ENCODE data around the gene SCGB3A1.

The SCGB3A1 gene

GRCh38 chr5:180636016-180636402 is 44.7 kb upstream of the SCGB3A1 start:
- DNase-seq (ENCODE audit: low read depth), result no peak
- no peak for TF ChIP-seq CTCF (conservative IDR thresholded peaks at IDR 0.05; ENCODE audit: control insufficient read depth, insufficient read depth, low read depth, low read length)
- H3K4me3 ChIP-seq (ENCODE audit: control insufficient read depth, low read depth, low read length), result no peak overlapping the region

DNA sequence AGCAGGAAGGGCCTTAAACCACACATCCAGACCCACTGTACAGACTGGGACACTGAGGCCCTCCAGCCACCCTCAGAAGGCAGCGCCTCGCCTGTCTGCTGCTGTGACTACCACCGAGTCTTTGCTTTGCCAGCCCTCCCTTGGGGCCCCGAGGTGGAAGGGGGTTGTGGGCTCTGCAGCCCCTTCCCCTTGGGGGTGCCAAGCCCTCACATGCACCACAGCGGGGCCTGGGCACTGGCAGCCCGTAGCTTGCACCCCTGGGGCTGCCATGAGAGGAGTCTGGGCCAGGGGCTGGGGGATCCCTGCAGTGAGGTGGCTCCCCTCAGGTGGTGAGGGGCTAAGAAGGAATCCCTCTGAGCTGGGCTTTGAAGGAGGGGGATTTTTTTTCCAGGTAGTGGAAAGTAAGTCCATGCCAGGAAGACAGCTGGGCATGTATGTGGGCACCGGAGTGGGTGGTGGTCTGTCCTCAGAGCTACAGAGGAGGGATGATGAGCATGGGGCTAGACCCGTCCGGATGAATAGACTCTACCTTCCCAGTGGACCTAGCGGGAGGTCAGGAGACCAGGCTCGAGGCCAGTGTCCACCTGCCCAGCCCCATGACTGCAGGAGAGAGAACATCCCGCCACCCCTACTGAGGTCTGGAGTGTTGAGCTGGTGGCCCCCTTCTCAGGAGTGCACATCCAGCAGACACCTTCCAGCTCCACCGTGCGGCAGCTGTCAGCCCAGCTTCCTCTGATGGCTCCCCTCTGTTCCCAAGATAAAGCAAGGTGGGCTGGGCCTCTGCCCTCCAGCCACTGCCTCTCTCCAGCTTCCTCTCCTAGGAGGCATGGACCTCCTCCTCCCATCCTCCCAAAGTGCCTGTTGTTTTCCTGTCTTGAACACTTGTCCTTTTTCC is 42.2 kb upstream of the SCGB3A1 start:
- H3K4me3 ChIP-seq (ENCODE audit: control insufficient read depth, low read depth, low read length), result no peak overlapping the region
- no peak for TF ChIP-seq CTCF (conservative IDR thresholded peaks at IDR 0.05; ENCODE audit: control insufficient read depth, insufficient read depth, low read depth, low read length)
- DNase-seq (ENCODE audit: low read depth), result no peak

DNA sequence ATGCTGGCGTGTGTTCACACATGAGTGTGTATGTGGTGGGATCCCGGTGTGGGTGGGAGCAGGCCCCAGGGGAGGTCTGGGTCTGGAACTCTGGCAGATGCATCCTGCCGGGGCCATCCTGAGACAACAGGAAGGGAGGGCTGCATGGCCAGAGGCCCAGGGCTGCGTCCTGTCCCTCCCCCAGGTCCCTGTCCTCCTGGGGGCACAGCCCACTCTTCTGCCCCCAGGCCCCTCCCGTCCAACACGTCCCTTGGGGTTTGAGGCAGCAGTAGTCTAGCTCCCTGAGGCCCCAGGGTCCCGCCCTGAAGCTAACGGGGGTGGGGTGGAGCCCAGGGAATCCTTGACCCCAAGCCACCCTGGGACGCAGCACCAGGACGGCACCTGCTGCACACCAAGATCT is 41.5 kb upstream of the SCGB3A1 start:
- TF ChIP-seq CTCF (conservative IDR thresholded peaks at IDR 0.05; ENCODE audit: control insufficient read depth, insufficient read depth, low read depth, low read length), result no peak
- DNase-seq (ENCODE audit: low read depth), result no peak
- H3K4me3 ChIP-seq (ENCODE audit: control insufficient read depth, low read depth, low read length), result no peak overlapping the region

- H3K4me3 ChIP-seq (ENCODE audit: control insufficient read depth, low read depth, low read length), result no peak overlapping the region
- DNase-seq (ENCODE audit: low read depth), result no peak
- no peak for TF ChIP-seq CTCF (conservative IDR thresholded peaks at IDR 0.05; ENCODE audit: control insufficient read depth, insufficient read depth, low read depth, low read length)
These were observed 40.5 kb upstream of the SCGB3A1 start for GRCh38 chr5:180631549-180632383.

GRCh38 chr5:180630426-180630825 is 39.1 kb upstream of the SCGB3A1 start:
- no peak overlapping the region for H3K4me3 ChIP-seq (ENCODE audit: control insufficient read depth, low read depth, low read length)
- DNase-seq (ENCODE audit: low read depth), result no peak
- no peak for TF ChIP-seq CTCF (conservative IDR thresholded peaks at IDR 0.05; ENCODE audit: control insufficient read depth, insufficient read depth, low read depth, low read length)

DNA sequence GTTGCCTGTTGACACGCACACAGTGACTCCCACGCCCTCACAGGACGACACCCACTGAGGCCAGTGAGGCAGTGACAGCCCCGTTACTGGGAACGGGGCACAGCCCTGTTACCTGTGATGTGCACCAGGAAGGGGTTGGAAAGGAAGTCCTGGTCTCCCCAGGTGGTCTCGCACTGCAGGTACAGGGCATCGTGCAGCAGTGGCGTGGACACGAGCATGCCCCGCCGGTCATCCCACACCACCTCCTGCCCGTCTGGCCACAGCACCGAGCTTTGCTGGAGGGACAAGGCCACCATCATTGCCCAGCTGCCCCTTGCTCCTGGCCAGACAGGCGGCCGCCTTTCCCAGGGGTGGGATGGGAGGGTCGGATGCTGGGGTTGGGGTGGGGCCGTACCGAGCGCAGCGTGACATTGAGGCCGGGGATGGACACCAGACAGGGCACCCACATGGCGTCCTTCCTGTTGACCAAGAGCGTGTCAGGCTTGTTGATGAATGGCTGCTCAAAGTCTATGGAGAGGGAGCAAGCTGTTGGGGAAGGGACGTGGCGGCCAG is 38.6 kb upstream of the SCGB3A1 start:
- no peak overlapping the region for H3K4me3 ChIP-seq (ENCODE audit: control insufficient read depth, low read depth, low read length)
- TF ChIP-seq CTCF (conservative IDR thresholded peaks at IDR 0.05; ENCODE audit: control insufficient read depth, insufficient read depth, low read depth, low read length), result no peak
- no peak for DNase-seq (ENCODE audit: low read depth)

All from fibroblast of mammary gland (primary cell).